ENCODE measurements around the gene EXT2.

- TF ChIP-seq, protein P1, sequence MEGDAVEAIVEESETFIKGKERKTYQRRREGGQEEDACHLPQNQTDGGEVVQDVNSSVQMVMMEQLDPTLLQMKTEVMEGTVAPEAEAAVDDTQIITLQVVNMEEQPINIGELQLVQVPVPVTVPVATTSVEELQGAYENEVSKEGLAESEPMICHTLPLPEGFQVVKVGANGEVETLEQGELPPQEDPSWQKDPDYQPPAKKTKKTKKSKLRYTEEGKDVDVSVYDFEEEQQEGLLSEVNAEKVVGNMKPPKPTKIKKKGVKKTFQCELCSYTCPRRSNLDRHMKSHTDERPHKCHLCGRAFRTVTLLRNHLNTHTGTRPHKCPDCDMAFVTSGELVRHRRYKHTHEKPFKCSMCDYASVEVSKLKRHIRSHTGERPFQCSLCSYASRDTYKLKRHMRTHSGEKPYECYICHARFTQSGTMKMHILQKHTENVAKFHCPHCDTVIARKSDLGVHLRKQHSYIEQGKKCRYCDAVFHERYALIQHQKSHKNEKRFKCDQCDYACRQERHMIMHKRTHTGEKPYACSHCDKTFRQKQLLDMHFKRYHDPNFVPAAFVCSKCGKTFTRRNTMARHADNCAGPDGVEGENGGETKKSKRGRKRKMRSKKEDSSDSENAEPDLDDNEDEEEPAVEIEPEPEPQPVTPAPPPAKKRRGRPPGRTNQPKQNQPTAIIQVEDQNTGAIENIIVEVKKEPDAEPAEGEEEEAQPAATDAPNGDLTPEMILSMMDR (IDR thresholded peaks at IDR 0.05), result no peak
- TF ChIP-seq IRF2 (CRISPR knock-in tag; IDR thresholded peaks at IDR 0.05; ENCODE audit: borderline replicate concordance, low read depth) (no peak), USF1 (CRISPR knock-in tag; IDR thresholded peaks at IDR 0.05) (no peak), MXD4 (CRISPR knock-in tag; IDR thresholded peaks at IDR 0.05; ENCODE audit: borderline replicate concordance) (no peak), TCF7 (CRISPR knock-in tag; IDR thresholded peaks at IDR 0.05; ENCODE audit: low read depth) (no peak), GTF2I (CRISPR knock-in tag; conservative IDR thresholded peaks at IDR 0.05) (no peak), ZNF121 (CRISPR knock-in tag; IDR thresholded peaks at IDR 0.05) (no peak), ZNF425 (CRISPR knock-in tag; conservative IDR thresholded peaks at IDR 0.05) (no peak), ESRRA (CRISPR knock-in tag; IDR thresholded peaks at IDR 0.05; ENCODE audit: borderline replicate concordance) (no peak)
- TF ChIP-seq, protein P2, sequence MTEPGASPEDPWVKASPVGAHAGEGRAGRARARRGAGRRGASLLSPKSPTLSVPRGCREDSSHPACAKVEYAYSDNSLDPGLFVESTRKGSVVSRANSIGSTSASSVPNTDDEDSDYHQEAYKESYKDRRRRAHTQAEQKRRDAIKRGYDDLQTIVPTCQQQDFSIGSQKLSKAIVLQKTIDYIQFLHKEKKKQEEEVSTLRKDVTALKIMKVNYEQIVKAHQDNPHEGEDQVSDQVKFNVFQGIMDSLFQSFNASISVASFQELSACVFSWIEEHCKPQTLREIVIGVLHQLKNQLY (CRISPR knock-in tag; IDR thresholded peaks at IDR 0.05), result no peak
- TF ChIP-seq, protein P3, sequence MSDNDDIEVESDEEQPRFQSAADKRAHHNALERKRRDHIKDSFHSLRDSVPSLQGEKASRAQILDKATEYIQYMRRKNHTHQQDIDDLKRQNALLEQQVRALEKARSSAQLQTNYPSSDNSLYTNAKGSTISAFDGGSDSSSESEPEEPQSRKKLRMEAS (CRISPR knock-in tag; IDR thresholded peaks at IDR 0.05), result no peak
Observed at GRCh38 chr11:44178381-44178780, 82.9 kb downstream of the EXT2 start.

Data from WTC11 (cell line).